GM19468 (cell line): Measurements from ENCODE around the gene RPS15.
"Not testable (repeated sequence)": the region's sequence is repeated elsewhere in the genome, so short reads cannot be mapped to it uniquely, and the experiment has no call there.

Experiments used
- ATAC-seq: cut with Tn5 transposase; IDR thresholded peaks from one replicate; pipeline ENCODE4 v1.9.1; 2021; ENCODE audit warnings: mild to moderate bottlenecking, moderate library complexity, moderate number of reproducible peaks; ENCODE audit not compliant: unreplicated experiment; ENCODE audit errors: extremely low read depth

RPS15 gene

DNA sequence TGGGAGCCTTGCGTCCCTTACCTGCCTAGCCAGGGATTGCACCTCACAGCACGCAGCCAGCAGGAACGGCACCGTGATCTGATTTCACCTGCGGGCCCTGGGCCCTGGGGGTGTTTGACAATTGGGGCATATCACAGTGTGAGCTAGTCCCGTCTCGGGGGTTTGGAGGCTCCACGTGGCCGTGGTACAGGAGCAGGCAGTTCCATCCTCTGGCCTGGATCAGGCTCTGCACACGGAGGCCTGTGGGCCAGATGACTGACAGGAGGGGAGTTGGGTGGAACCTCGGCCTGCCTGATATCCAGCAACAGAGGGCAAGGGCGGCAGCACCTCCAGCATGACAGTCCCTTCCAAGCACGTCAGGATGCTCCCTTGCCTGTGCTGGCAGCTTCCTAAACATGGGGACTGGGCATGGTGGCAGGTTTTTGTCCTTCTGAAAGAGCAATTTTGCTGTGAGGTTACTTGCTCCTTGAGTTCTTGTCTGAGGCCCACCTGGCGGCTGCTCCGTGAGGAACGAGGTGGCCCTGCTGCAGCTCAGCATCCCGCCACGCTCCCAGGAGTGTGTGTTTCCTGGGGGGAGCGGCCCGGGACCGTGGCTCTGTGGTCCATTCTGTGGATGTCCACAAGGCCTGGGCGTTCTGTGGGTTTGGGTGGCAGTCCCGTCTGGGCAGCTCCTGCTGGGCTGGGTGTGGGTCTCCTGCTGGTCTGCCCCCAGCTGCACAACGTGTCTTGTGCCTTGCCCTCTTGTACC lies 6.3 kb upstream of the RPS15 start:
- no peak for ATAC-seq

DNA sequence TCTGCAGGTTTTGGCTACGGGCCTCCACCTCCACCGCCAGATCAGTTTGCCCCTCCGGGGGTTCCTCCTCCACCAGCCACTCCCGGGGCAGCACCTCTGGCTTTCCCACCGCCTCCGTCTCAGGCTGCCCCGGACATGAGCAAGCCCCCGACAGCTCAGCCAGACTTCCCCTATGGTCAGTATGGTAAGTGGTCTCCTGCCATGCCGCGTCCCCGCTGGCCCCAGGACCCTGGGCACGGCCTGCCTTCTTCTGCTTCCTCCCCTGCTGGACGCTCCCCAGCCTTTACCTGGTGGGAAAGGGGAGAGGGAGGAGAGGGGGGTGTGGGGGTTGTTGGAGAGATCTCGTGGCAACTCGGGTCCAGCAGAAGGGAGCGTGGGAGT lies 5.7 kb upstream of the RPS15 start:
- no peak for ATAC-seq

DNA sequence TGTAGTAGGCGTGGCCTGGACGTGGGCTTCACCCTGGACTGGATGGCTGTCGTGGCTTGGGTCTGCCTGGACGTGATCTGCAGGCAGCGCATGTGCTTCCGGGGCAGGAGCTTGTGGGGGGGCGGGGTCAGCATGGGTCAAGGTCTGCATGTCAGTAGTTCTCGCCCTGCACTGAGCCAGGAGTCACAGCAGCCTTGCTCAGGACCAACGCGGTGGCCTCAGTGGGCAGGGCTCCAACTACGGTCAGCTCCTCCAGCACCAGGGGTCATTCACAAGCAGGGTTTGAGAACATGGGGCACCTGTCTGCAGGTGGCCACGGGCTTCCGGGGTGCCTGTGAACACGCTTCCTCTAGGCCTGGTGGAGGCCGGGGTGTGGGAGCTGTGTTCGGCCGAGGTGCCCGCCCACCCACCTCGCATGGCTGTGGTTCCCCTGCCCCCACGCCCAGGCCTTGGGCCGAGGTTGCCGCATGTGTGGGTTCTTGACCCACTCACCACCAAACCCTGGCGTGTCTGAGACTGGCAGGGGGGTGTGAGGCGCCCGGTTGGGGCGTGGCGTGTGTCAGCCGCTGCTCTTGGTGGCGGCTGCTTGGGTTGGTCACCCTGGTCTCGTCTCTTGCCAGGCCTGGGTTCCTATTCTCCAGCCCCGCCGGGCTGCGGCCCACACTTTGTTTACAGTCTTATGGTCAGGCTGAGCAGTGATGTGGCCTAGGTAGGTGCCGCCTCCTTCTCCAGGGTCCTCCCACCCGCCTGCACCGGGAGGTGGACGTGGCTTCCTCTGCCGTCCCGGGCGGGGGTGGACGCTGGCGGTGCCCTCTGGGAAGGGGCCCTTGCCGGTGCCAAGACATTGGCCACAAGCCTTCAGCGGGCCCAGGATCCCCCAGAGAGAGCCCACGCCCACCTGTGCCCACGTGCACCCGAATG lies 4.8 kb upstream of the RPS15 start:
- ATAC-seq, result no peak

DNA sequence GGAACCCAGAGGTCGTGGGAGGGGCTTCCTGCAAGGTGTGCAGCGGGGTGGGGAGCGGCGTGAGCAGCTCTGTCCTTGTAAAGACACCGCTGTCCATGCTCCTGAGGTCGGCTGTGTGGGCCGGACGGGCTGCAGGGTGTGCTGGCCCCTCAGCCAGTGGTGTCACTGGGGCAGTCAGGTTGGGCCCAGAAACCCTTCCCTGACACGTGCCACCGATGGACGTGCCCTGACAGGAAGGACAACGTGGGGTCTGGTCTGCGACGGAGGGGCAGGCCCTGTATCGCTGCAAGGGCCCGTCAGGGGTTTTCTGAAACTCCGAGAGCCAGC lies 4.2 kb upstream of the RPS15 start:
- no peak for ATAC-seq

DNA sequence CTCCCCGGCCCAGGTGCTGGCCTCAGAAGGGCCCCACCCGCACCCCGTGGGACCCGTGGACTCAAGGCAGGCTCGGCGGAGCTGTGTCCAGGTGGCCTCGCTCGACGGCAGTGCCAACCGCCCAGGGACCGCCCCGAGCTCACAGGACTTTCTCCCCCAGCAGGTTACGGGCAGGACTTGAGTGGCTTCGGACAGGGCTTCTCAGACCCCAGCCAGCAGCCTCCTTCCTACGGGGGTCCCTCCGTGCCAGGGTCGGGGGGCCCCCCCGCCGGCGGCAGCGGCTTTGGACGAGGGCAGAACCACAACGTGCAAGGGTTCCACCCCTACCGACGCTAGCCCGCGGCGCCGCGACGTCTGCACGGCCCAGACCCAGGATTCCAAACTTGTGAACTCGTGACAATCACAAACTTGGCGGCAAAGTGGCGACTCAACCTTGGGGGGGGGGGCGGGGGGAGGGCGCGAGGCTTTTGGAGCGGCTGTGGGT lies 3.6 kb upstream of the RPS15 start:
- no peak for ATAC-seq

DNA sequence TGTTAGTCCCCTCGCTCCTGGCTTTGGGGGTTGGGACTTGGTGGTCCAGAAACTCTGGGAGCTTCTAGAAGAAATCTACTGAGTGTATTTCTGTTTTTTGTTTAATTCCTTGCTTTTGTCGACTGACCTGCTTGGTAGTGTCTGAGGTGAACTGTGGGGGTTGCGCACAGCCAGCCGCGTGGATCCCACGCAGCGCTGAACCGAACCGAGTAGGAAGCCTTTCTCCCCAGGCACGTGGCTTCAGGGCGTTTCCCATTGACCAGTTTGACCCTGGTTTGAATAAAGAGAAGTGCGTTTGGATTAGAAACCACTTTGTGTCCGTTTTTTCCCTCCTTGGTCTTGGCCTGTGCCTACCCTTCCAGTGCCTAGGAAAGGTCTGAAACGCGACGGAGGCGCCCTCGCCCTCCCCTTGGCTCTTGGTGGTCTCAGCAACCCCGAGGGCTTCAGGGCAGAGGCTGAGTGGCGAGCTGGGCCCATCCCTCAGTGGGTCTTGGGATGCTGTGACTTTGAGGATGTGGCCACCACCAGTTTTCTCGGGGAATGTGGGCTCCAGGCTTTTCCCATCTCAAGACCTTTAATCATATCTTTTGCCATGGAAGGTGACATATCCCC lies 2.7 kb upstream of the RPS15 start:
- no peak for ATAC-seq

DNA sequence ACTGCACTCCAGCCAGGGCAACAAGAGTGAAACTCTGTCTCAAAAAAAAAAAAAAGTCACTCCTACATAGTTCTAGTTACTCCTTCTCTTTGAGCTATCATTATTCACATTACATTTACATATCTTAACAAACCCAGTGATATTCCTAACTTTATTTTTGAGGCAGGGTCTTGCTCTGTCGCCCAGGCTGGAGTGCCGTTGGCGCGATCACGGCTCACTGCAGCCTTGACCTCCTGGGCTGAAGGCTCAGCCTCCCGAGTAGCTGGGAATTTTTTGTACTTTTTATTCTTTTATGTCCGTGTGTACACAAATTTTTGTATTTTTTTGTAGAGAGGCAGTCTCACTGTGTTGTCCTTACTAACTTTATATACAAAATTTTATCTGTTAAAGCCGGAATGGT lies 587 bp upstream of the RPS15 start:
- ATAC-seq, result no peak

DNA sequence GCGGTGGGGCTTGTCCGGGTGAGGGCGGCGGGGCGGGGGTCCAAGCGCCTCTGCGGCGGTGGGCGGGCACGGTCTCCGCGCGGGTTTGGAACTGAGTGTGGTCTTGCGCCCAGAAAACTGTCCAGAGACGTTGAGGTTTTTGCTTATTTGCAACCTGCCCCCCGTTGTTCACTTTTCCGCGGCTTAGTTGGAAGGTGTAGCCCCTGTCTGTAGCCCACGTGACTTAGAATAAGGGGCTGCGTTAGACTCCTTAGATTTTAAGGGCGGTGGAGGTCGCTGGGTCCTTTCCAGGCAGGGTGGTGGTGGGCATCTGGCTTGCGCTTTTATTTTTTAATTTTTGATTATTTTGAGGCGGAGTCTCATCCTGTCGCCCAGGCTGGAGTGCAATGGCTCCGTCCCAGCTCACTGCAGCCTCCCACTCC lies 748 bp downstream of the RPS15 start:
- no peak for ATAC-seq

DNA sequence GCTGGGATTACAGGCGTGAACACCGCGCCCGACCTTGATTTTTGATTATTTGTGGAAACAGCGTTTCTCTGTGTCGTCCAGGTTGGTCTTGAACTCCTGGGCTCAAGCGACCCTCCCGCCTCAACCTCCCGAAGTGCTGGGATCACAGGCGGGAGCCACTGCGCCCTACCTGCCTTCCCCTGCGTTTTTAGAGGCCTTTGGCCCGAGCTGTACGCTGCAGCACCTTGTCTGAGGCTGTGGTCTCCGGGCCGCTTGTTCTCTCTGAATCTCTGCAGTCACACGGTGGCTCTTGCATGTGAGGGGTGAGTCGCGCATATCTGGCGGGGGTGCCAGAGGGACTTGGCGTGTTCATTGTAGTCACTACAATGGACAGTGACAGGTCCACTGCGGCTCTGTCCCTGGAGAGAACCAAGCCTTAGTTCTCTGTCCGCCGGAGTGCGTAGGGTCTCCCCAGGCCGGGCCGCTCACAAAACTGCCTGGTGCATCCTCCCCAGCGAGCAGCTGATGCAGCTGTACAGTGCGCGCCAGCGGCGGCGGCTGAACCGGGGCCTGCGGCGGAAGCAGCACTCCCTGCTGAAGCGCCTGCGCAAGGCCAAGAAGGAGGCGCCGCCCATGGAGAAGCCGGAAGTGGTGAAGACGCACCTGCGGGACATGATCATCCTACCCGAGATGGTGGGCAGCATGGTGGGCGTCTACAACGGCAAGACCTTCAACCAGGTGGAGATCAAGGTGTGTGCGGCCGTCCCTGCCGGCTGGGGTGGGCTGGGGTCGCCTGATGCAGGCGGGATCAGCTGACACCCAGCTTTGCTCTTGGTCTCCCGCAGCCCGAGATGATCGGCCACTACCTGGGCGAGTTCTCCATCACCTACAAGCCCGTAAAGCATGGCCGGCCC lies 1.6 kb downstream of the RPS15 start:
- ATAC-seq, result not testable (repeated sequence)

DNA sequence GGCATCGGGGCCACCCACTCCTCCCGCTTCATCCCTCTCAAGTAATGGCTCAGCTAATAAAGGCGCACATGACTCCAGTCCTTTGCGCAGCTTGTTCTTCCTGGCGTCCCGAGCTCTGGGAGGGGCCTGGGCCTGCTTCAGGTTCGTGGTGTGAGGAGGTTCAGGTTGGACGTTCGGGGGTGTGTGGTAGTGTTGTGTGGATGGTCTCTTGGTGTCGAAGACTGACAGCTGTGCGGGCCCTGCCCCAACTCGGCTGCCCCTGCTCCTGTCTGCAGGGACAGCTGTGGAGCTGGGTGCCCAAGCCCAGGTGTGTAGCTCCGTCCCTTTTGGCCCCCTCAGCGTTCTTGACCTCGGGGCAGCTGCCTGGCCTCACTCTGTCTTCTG lies 2.2 kb downstream of the RPS15 start:
- ATAC-seq, result no peak

DNA sequence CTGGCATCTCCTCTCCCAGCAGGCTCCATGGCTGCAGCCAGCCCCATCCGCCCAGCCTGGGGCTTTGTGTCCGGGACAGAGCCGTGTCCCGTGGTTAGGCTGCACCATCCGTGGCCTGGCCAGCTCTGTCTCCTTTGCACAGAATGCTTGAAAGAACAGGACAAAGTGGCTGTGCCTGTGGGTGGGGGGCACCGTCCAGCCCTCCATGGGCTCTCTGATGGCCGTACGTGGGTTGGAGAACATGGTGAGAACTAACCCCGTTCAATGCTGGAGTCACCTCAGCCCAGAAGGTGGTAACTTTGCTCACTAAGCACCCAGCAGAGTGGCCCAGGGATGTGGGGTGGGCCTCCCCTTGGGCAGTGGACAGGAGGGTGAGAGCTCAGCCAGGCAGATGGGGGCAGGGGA lies 2.8 kb downstream of the RPS15 start:
- no peak for ATAC-seq

DNA sequence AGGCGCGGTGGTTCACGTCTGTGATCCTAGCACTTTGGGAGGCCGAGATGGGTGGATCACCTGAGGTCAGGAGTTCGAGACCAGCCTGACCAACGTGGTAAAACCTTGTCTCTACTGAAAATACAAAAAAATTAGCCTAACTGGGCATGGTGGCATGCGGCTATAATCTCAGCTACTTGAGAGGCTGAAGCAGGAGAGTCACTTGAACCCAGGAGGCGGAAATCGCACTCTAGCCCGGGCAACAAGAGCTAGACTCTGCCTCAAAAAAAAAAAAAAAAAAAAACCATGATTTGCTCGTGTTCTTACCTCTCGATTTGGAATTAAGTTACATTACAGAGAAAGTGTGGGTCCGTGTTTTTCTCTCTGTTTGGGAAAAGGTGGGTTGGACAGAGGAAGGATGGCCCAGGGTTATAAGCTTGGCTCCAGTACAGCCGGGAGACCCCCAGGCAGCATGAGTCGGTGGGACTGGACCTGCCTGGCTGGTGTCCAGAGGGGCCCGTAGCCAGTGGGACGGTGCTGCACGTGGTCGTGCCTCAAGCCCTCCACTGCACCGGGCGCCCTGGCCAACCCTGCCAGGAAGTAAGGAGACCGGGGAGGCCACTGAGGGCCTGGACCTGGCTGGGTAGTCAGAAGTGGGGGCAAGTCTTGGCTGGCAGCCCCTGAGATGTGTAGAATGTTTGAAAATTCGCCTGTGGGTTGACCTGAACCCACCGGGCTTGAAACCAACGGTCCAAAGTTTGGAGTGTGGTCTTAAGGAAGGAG lies 3.7 kb downstream of the RPS15 start:
- ATAC-seq, result no peak

DNA sequence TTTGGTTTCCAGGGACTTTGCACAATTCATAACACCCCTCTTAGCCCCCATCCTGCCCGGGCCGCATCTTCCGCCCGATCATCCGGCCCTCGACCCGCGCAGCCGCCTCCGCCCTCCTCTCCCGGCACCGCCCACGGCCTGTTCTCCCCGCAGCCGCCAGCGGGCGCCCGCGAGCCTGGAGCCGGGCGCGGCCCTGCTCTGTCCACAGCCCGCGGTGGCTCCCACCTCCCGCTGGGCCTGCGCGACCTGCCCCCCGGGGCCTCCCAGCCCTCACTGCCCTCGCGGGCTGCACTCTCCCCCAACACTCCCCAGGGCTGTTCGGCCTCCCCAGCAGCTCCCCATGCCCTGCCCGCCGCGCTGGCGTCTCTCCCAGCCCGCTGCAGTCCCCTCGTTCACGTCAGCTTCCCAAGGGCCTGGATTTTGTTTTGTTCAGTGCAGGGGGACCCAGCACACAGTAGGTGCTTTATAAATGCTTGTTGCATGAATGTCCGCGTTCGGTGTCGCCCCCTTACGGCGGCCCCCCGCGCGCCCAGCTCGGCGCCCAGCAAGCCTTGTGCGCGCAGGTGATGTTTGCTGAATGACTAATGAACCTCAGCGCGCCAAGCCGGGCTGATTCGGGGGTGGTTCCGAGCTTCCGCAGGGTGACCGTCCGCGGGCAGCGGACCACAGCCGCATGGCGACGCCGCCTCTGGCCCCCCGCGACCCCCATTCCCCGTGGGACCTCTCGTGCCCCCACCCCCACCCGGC lies 7.2 kb downstream of the RPS15 start:
- no peak for ATAC-seq

DNA sequence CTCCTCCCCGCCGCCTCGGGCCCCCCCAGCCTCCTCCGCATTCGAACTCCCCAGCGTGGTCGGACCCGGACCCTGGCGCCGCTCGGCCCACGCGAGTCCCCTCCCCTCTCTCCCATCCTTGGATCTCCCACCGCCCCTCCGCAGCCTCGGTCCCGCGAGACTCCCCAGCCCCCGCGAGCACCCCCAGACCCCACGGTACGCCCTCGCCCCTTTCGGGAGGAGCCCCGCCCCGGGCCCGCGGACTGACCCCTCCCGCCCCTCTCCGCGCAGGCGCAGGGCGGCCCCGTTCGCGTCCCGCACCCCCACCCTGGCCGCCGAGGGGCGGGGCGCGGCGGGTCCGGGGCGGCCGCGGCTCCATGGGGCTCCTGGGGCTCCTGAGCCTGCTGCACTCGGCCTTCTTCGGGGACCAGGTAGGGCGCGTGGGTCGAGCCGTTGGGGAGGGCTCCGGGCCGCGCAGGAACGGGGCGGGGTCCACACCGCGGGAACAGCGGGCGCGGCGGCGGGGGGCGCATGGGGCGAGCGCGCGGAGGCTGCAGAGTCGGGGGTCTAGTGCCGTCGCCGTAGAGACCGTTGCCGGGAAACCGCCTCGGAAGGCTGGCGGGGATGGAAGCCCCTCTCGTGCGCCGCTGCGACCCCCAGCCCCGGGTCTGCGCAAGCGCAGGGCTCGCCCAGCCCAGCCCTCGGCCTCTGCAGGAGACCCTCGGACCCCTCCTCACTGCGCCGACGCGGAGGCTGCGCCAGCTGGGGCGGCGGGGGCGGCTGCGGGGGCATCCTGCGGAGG lies 7.9 kb downstream of the RPS15 start:
- no peak for ATAC-seq

DNA sequence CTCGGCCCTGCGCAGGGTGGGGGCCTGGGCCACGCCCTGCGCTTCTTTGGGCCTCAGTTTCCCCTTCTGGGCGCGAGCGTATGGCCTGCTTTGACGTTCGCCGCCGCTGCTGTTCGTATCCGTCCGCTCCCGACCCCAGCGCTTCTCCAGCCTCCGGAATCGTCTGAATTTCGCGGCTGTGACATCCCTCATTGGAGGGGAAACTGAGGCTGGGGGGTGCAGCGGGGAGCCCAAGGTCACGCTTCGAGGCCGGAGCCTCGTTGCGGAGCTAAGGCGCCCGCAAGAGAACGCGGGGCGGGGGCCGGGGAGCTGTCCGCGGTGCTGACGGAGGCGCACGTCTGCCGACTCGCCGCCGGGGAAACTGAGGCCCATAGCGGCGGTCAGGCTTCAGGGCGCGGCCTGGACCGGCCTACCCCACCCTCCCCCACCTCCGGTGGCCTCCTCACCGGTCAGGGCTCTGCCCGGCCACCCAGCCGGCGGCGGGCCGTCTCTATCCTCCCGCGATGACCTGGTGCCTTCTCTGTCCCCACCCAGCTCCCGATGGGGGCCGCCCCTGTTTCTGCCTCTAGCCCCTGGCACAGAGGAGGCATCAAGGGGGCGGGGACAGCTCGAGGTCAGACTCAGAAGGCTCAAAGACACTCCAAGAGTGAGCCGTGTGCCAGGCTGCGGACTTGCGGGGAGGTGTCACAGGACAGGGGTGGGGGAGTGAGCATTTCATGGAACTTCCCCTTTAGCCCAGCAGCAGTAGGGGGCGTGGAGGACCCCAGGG lies 8.7 kb downstream of the RPS15 start:
- no peak for ATAC-seq

DNA sequence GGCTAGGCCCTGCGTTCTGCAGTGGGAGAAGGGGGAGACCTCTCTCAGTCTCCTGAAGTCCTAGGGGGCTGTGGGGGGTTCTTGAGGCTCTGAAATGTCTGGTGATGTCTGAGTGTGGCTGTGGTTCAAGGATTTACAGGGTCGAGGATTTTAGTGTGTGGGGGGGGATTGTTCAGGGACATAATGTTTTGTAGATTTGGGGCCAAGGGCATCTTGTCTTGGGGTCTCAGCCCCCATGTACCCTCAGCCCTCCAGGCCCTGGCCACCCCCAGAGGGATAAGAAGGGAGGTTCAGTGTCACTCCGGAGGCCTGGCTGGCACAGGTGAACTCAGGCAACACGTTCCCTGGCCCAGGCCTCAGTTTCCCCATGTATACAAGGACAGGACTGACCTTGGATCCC lies 9.3 kb downstream of the RPS15 start:
- no peak for ATAC-seq

DNA sequence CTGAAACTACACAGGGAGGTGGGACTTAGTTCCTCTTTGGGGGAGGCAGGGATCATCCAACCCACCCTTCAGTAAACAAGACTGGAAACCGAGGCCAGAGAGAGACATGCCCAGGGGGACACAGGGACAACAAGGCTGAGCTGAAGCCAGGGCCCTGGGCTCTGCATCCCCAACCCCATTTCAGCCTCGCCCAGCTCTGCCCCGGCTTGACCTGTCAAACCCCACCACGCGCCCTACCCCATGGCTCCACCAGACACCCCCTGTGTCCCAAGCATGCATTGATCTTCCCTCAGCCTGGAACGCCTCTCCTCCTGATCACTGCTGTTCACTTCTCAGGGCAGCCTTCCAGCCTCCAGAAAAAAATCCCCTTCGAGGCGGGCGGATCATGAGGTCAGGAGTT lies 9.7 kb downstream of the RPS15 start:
- no peak for ATAC-seq
